ENCODE results near the gene PDLIM5. TPM values are rescaled to one million over a fixed set of nuclear protein-coding genes. Genes with fewer than 3 reads are reported as not detected.

The PDLIM5 gene
- total RNA-seq, 1 donor from 2014 or later = 137 TPM

DNA sequence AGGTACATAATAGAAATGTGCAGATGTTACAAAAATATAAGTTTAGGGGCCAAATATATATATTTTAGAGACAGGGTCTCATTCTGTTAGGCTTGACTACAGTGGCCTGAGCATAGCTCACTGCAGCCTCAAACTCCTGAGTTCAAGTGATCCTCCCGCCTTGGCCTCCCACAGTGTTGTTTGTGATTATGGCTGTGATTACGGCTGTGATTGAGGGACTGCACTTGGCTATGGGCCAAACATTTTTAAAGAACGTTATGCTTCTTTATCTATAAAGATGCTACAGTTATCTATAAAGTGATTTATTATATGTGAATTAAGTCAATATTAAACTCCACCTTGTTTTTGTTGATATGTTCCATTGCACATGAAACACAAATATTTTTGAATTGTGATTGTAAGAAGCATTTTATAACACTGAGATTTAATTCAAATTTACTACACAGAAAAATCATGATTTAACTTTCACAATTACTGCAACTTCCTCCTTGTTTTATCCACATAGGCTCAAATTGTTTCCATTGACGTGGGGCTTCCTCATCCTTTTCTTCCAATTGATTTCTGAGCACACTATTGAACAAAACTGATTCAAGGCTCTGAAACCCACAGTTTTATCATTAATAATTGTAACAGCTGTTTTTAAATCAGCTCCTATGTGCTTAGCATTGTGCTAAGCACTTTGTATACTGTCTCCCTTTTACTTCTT is 237.6 kb downstream of the PDLIM5 start:
- TF ChIP-seq POLR2A (IDR thresholded peaks at IDR 0.05) = no peak
- TF ChIP-seq, protein P1, sequence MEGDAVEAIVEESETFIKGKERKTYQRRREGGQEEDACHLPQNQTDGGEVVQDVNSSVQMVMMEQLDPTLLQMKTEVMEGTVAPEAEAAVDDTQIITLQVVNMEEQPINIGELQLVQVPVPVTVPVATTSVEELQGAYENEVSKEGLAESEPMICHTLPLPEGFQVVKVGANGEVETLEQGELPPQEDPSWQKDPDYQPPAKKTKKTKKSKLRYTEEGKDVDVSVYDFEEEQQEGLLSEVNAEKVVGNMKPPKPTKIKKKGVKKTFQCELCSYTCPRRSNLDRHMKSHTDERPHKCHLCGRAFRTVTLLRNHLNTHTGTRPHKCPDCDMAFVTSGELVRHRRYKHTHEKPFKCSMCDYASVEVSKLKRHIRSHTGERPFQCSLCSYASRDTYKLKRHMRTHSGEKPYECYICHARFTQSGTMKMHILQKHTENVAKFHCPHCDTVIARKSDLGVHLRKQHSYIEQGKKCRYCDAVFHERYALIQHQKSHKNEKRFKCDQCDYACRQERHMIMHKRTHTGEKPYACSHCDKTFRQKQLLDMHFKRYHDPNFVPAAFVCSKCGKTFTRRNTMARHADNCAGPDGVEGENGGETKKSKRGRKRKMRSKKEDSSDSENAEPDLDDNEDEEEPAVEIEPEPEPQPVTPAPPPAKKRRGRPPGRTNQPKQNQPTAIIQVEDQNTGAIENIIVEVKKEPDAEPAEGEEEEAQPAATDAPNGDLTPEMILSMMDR (IDR thresholded peaks at IDR 0.05) = no peak
- no peak for TF ChIP-seq POLR2AphosphoS5 (IDR thresholded peaks at IDR 0.05; ENCODE audit: insufficient read depth in 1 of 2, low read depth in 1 of 2)
- no peaks in the 10 kb centered on the region for H3K27me3 ChIP-seq
- no peaks in the 10 kb centered on the region for H3K9me3 ChIP-seq
- H3K4me1 ChIP-seq = no peaks in the 10 kb centered on the region
- no peak for DNase-seq (ENCODE audit: extremely low spot score in 2 of 2)
- no peak overlapping the region for H3K27ac ChIP-seq
- intact Hi-C loops (cut with DNase I) = no loop called here
- no peak overlapping the region for H3K4me3 ChIP-seq
- no peaks in the 10 kb centered on the region for H3K36me3 ChIP-seq

DNA sequence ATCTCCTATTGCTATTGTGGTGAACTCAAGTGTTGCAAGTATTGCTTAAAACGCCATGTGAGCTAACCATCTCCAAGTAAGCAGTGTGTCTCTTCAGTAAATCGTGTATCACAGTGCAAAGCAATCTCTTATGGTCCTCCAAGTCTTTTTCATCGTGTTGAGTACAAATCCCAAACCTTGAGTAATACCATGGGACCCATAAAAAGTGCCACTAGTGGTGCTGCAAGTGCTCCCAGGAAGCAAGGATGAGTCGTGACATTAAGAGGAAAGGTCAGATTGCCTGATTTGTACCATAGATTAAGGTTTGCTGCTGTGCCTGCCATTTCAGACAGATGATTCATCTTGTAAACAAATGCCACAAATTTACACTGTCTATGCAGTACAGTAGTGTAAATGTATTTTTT is 239.1 kb downstream of the PDLIM5 start:
- H3K9me3 ChIP-seq = no peaks in the 10 kb centered on the region
- no peaks in the 10 kb centered on the region for H3K36me3 ChIP-seq
- no peaks in the 10 kb centered on the region for H3K27me3 ChIP-seq
- TF ChIP-seq POLR2A (IDR thresholded peaks at IDR 0.05) = no peak
- no peaks in the 10 kb centered on the region for H3K4me1 ChIP-seq
- no peak for DNase-seq (ENCODE audit: extremely low spot score in 2 of 2)
- no peak overlapping the region for H3K27ac ChIP-seq
- intact Hi-C loops (cut with DNase I) = no loop called here
- H3K4me3 ChIP-seq = no peak overlapping the region

DNA sequence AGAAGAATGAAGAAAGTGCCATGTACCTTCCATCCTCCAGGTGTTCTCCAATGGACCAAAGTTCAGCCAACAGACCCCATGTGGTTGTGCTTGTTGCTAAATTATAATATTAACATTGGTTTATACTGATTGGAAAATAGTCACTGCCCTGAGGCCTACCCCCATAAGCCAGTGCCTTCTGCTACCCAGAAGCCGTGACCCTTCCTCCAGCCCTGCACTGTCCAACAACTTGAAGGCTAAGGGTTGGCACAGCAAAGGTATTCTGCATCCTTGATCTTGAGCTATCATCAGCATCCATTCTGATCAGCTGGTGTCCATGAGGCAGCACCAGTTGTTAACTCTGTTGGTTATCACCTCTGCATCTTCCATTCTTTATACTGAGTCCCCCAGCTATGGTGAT is 239.8 kb downstream of the PDLIM5 start:
- no peaks in the 10 kb centered on the region for H3K27me3 ChIP-seq
- H3K4me3 ChIP-seq = no peak overlapping the region
- no peaks in the 10 kb centered on the region for H3K36me3 ChIP-seq
- TF ChIP-seq POLR2A (IDR thresholded peaks at IDR 0.05) (no peak), POLR2AphosphoS5 (IDR thresholded peaks at IDR 0.05; ENCODE audit: insufficient read depth in 1 of 2, low read depth in 1 of 2) (no peak)
- TF ChIP-seq, protein P1 (IDR thresholded peaks at IDR 0.05) = no peak
- no peaks in the 10 kb centered on the region for H3K9me3 ChIP-seq
- no peak for DNase-seq (ENCODE audit: extremely low spot score in 2 of 2)
- H3K27ac ChIP-seq = no peak overlapping the region
- H3K4me1 ChIP-seq = no peaks in the 10 kb centered on the region
- intact Hi-C loops (cut with DNase I) = no loop called here

DNA sequence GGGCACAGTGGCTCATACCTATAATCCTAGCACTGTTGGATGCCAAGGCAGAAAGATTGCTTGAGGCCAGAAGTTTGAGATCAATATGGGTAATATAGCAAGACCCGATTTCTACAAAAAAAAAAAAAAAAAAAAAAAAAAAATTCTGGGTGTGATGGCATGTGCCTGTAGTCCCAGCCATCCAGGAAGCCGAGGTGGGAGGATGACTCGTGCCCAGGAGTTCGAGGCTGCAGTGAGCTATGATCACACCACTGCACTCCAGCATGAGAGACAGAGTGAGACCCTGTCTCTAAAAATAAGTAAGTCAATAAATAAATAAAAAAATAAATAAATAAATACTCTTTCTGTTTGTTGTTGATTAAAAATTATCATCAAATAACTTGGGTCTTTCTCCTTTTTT is 243.6 kb downstream of the PDLIM5 start:
- no peak overlapping the region for H3K27ac ChIP-seq
- no peak overlapping the region for H3K4me3 ChIP-seq
- TF ChIP-seq, protein P1 (IDR thresholded peaks at IDR 0.05) = no peak
- TF ChIP-seq POLR2A (IDR thresholded peaks at IDR 0.05) (no peak), POLR2AphosphoS5 (IDR thresholded peaks at IDR 0.05; ENCODE audit: insufficient read depth in 1 of 2, low read depth in 1 of 2) (no peak)
- H3K36me3 ChIP-seq = no peaks in the 10 kb centered on the region
- intact Hi-C loops (cut with DNase I) = no loop called here
- DNase-seq (ENCODE audit: extremely low spot score in 2 of 2) = no peak
- H3K27me3 ChIP-seq = no peaks in the 10 kb centered on the region
- no peaks in the 10 kb centered on the region for H3K9me3 ChIP-seq
- no peaks in the 10 kb centered on the region for H3K4me1 ChIP-seq

DNA sequence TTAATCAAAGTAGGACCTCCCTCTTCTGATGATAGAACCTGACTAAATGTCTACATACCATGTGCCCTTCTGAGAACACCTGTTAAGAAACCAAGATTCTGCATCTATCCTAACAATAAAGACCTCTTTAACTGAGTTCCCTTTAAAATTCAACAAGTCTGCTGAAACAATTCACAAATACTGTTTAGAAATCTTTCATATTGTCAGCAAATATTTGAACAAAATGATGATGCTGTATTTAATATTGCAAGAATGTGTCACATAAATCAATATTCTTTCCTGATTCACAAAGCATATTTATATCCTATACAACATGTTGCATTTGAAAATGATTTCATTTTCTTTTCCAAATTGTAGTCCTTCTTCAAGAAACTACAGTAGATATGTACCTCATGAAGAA is 246.4 kb downstream of the PDLIM5 start:
- Histone ChIP-seq H3K27me3 (no peaks in the 10 kb centered on the region), H3K36me3 (no peaks in the 10 kb centered on the region), H3K4me1 (no peaks in the 10 kb centered on the region), H3K4me3 (no peak overlapping the region), H3K27ac (no peak overlapping the region), H3K9me3 (no peaks in the 10 kb centered on the region)
- intact Hi-C loops (cut with DNase I) = no loop called here
- no peak for TF ChIP-seq POLR2AphosphoS5 (IDR thresholded peaks at IDR 0.05; ENCODE audit: insufficient read depth in 1 of 2, low read depth in 1 of 2)
- no peak for TF ChIP-seq POLR2A (IDR thresholded peaks at IDR 0.05)
- TF ChIP-seq, protein P1 (IDR thresholded peaks at IDR 0.05) = no peak
- no peak for DNase-seq (ENCODE audit: extremely low spot score in 2 of 2)

All from vagina (tissue), 2 donors.